DND-41 (cell line): ENCODE results near the gene NUDC.

Experiments
- ATAC-seq: fragments of 200-7000 bp; cut with Tn5 transposase; 3 replicates; pipeline ENCODE4 v1.9.1; 2021; ENCODE audit warnings: low read depth; ENCODE audit not compliant: insufficient read depth
- DNase-seq: peaks from one replicate; pipeline ENCODE4 v3.0.0-alpha.2; 2020
- H2AFZ ChIP-seq: 2 replicates; pipeline ENCODE4 v1.6.0; 2012; ENCODE audit warnings: low read depth, low read length
- H3K27ac ChIP-seq: 2 replicates; pipeline ENCODE4 v1.5.1; 2012; ENCODE audit warnings: low read length, inconsistent platforms
- H3K27me3 ChIP-seq: fragments of 200-600 bp; sonication (generic); 2 replicates; pipeline ENCODE4 v1.6.0; 2012; ENCODE audit warnings: low read length, mild to moderate bottlenecking, inconsistent platforms; ENCODE audit not compliant: insufficient read depth, poor library complexity
- H3K36me3 ChIP-seq: 2 replicates; pipeline ENCODE4 v1.5.1; 2012; ENCODE audit warnings: low read length, inconsistent platforms; ENCODE audit not compliant: insufficient read depth
- H3K4me1 ChIP-seq: 2 replicates; pipeline ENCODE4 v1.5.1; 2012; ENCODE audit warnings: mild to moderate bottlenecking, low read length; ENCODE audit not compliant: insufficient read depth
- H3K4me2 ChIP-seq: 2 replicates; pipeline ENCODE4 v1.6.0; 2012; ENCODE audit warnings: mild to moderate bottlenecking, moderate library complexity, low read length, inconsistent platforms; ENCODE audit not compliant: insufficient read depth
- H3K4me3 ChIP-seq, 2 experiments: fragments of 200-600 bp in 1 of 2; shearing (Covaris generic) in 1 of 2; 2 replicates each; pipeline ENCODE4 v1.5.1; 2012 to 2016; ENCODE audit warnings: inconsistent platforms in 2 of 2, low read length in 2 of 2, mild to moderate bottlenecking in 2 of 2, low read depth in 1 of 2, moderate library complexity in 1 of 2
- H3K79me2 ChIP-seq: 2 replicates; pipeline ENCODE4 v1.6.0; 2012; ENCODE audit warnings: low read length, inconsistent platforms; ENCODE audit not compliant: insufficient read depth
- H3K9ac ChIP-seq: 2 replicates; pipeline ENCODE4 v1.6.0; 2012; ENCODE audit warnings: low read depth, mild to moderate bottlenecking, inconsistent platforms, low read length, moderate library complexity
- H3K9me3 ChIP-seq: 2 replicates; pipeline ENCODE4 v1.5.1; 2012; ENCODE audit warnings: low read length, moderate library complexity, mild to moderate bottlenecking, inconsistent platforms; ENCODE audit not compliant: insufficient read depth, severe bottlenecking
- H4K20me1 ChIP-seq: 2 replicates; pipeline ENCODE4 v1.6.0; 2012; ENCODE audit warnings: low read length; ENCODE audit not compliant: insufficient read depth
- CTCF ChIP-seq: IDR thresholded peaks from 2 replicates; pipeline ENCODE4 v1.5.1; 2012; ENCODE audit warnings: borderline replicate concordance, low read length, moderate library complexity, mild to moderate bottlenecking; ENCODE audit not compliant: poor library complexity, severe bottlenecking; ENCODE audit errors: extremely low read depth
- EZH2 ChIP-seq: IDR thresholded peaks from 3 replicates; pipeline ENCODE4 v1.6.1; 2012; ENCODE audit warnings: borderline replicate concordance, low read depth, mild to moderate bottlenecking, moderate library complexity, low read length, inconsistent platforms; ENCODE audit not compliant: severe bottlenecking

NUDC gene

DNA sequence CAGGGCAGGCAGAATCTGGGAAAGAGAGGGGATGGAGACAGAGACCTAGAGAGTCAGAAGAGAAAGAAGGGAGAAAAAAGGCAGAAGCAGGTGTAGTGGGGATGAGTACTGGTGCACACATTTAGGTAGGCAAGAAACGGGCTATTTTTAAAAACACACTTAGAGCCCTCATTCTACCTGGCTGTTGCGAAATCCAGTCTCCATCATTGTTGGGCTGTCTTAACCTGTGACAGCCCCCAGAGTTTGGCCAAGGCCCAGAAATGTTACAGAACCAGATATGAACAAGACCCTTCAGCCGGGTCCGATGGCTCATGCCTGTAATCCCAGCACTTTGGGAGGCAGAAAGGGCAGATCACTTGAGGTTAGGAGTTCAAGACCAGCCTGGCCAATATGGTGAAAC is 51.3 kb downstream of the NUDC start:
- H3K79me2 ChIP-seq, result no peaks in the 10 kb centered on the region
- H3K27ac ChIP-seq, result no peak overlapping the region
- no peak overlapping the region for H3K4me2 ChIP-seq
- no peaks in the 10 kb centered on the region for H4K20me1 ChIP-seq
- no peaks in the 10 kb centered on the region for H3K9me3 ChIP-seq
- H3K4me3 ChIP-seq, result no peak overlapping the region
- no peaks in the 10 kb centered on the region for H3K36me3 ChIP-seq
- no peak for TF ChIP-seq EZH2
- TF ChIP-seq CTCF, result no peak
- ATAC-seq (no peak), DNase-seq (no peak)
- no peak overlapping the region for H3K9ac ChIP-seq
- no peak overlapping the region for H2AFZ ChIP-seq
- no peaks in the 10 kb centered on the region for H3K27me3 ChIP-seq
- H3K4me1 ChIP-seq, result no peaks in the 10 kb centered on the region

- no peaks in the 10 kb centered on the region for H3K4me1 ChIP-seq
- no peak overlapping the region for H3K4me2 ChIP-seq
- TF ChIP-seq CTCF, result no peak
- TF ChIP-seq EZH2, result no peak
- H3K9ac ChIP-seq, result no peak overlapping the region
- no peak overlapping the region for H2AFZ ChIP-seq
- no peak overlapping the region for H3K27ac ChIP-seq
- H3K79me2 ChIP-seq, result no peaks in the 10 kb centered on the region
- H3K4me3 ChIP-seq, result no peak overlapping the region
- no peaks in the 10 kb centered on the region for H3K27me3 ChIP-seq
- no peak for ATAC-seq
- no peaks in the 10 kb centered on the region for H4K20me1 ChIP-seq
- H3K9me3 ChIP-seq, result no peaks in the 10 kb centered on the region
- no peaks in the 10 kb centered on the region for H3K36me3 ChIP-seq
- no peak for DNase-seq
These were observed 55.3 kb downstream of the NUDC start for GRCh38 chr1:26976621-26977510.

GRCh38 chr1:26978901-26979300 is 57.4 kb downstream of the NUDC start:
- Histone ChIP-seq H3K27ac (no peak overlapping the region), H3K4me3 (no peak overlapping the region), H2AFZ (no peak overlapping the region), H3K27me3 (peaks cover 6% of the 10 kb centered on the region), H4K20me1 (no peaks in the 10 kb centered on the region), H3K79me2 (no peaks in the 10 kb centered on the region), H3K4me1 (no peaks in the 10 kb centered on the region), H3K9ac (no peak overlapping the region), H3K9me3 (no peaks in the 10 kb centered on the region), H3K4me2 (no peak overlapping the region), H3K36me3 (no peaks in the 10 kb centered on the region)
- no peak for TF ChIP-seq EZH2
- no peak for TF ChIP-seq CTCF
- no peak for ATAC-seq
- DNase-seq, result no peak
